ENCODE measurements around the gene TEX52. TPM values are rescaled to one million over a fixed set of nuclear protein-coding genes. Genes with fewer than 3 reads are reported as not detected.

TEX52 gene
- not detected in 5 replicates for total RNA-seq (2022; extraction: Qiagen RNA extraction)

DNA sequence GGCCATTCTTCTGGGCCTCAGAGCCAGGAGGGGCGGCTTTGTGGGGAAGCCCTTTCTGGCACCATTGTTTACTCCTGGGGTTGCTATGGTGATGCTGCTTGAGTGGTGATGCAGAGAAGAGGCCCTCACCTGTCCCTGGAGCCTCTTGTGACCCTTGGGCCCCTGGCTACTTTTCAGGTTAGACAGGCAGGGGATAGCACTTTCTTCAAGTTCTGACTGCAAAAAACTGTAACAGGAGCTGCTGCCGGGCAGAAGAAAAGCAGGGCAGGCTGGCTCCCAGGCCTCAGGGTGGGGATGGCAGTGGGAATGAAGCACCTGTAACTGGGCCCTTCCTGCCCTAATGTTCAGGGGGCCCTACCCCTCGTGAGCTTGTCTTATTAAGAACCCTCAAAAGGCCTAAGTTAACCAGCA is at the start of gene TEX52:
TSS of gene TEX52 (minus strand) at position 19 of the 411 bp plus-strand sequence. CDS start at position 6, 13 bp downstream.

GRCh38 chr12:2890388-2891239 is 33.8 kb upstream of the TEX52 start, which contains the start of gene TULP3:
TULP3 (plus strand) TSS chr12:2890891; CDS start chr12:2890948, 57 bp downstream.

GRCh38 chr12:2877047-2877952 is 20.5 kb upstream of the TEX52 start, which contains the start of the genes FOXM1 and RHNO1:
FOXM1 (minus strand) TSS chr12:2877174; CDS start chr12:2874478, 2,696 bp downstream.
RHNO1 (plus strand) TSS chr12:2877223; CDS start chr12:2885367, 8,144 bp downstream.

GRCh38 chr12:2834581-2835491 is 22.0 kb downstream of the TEX52 start, which contains the start of gene NRIP2:
NRIP2 (minus strand) TSS chr12:2835035; CDS start chr12:2834983, 52 bp downstream.

GRCh38 chr12:2812290-2813213 is 44.3 kb downstream of the TEX52 start, which contains the start of gene ITFG2:
ITFG2 (plus strand) TSS chr12:2812668; CDS start chr12:2812761, 93 bp downstream.

Other genes starting within 250 kb of the TEX52 start
- 86.0 to 104 TPM (median 100 TPM) in 5 replicates for gene FKBP4, start 62.1 kb downstream of the TEX52 start, total RNA-seq (2022; extraction: Qiagen RNA extraction)
- 11.6 to 19.2 TPM (median 15.4 TPM) in 5 replicates for gene ITFG2, start 44.4 kb downstream of the TEX52 start, total RNA-seq (2022; extraction: Qiagen RNA extraction)
- not detected in 5 replicates for gene NRIP2, start 22.0 kb downstream of the TEX52 start, total RNA-seq (2022; extraction: Qiagen RNA extraction)
- gene FOXM1, start 20.1 kb upstream of the TEX52 start, total RNA-seq (2022; extraction: Qiagen RNA extraction): 80.9 to 104 TPM (median 102 TPM) in 5 replicates
- gene RHNO1, start 20.2 kb upstream of the TEX52 start, total RNA-seq (2022; extraction: Qiagen RNA extraction): 43.8 to 55.9 TPM (median 50.3 TPM) in 5 replicates
- 18.0 to 21.7 TPM (median 20.7 TPM) in 5 replicates for gene TULP3, start 33.9 kb upstream of the TEX52 start, total RNA-seq (2022; extraction: Qiagen RNA extraction)
- 40.2 to 50.7 TPM (median 46.1 TPM) in 5 replicates for gene TEAD4, start 102.4 kb upstream of the TEX52 start, total RNA-seq (2022; extraction: Qiagen RNA extraction)
- 38.5 to 66.9 TPM (median 58.6 TPM) in 5 replicates for gene TSPAN9, start 220.3 kb upstream of the TEX52 start, total RNA-seq (2022; extraction: Qiagen RNA extraction)